Fibroblast of mammary gland (primary cell): ENCODE measurements around the gene MFSD6.
"Not testable (repeated sequence)": the region's sequence is repeated elsewhere in the genome, so short reads cannot be mapped to it uniquely, and the experiment has no call there.

Experiments
- DNase-seq: peaks from one replicate; pipeline ENCODE4 v3.0.0-alpha.2; 2010; ENCODE audit warnings: low read depth
- H3K4me3 ChIP-seq: 2 replicates; pipeline ENCODE4 v1.5.1; 2011; ENCODE audit warnings: low read depth, mild to moderate bottlenecking, low read length, moderate library complexity; ENCODE audit not compliant: control insufficient read depth
- CTCF ChIP-seq: conservative IDR thresholded peaks from 2 replicates; pipeline ENCODE4 v1.5.1; 2011; ENCODE audit warnings: low read depth, low read length, inconsistent platforms; ENCODE audit not compliant: control insufficient read depth, insufficient read depth

MFSD6 gene

GRCh38 chr2:190407662-190408537 lies at the start of gene MFSD6:
TSS of gene MFSD6 (plus strand) at chr2:190408355. CDS start at chr2:190436030, 27,675 bp downstream.
- TF ChIP-seq CTCF, result no peak
- no peak for DNase-seq

GRCh38 chr2:190358655-190359448 lies 49.3 kb upstream of the MFSD6 start:
- H3K4me3 ChIP-seq, DNase-seq: not testable (repeated sequence)

More at GRCh38 chr2:190407662-190408537, at the start of gene MFSD6:
- H3K4me3 ChIP-seq, result peak within 1 kb of the TSS; percentile 37

- no peak for DNase-seq
- TF ChIP-seq CTCF, result no peak
- H3K4me3 ChIP-seq, result no peak overlapping the region
Observed at GRCh38 chr2:190360561-190360960, 47.6 kb upstream of the MFSD6 start.

- no peak overlapping the region for H3K4me3 ChIP-seq
- no peak for TF ChIP-seq CTCF
- no peak for DNase-seq
Observed at GRCh38 chr2:190360965-190361364, 47.2 kb upstream of the MFSD6 start.

- no peak for DNase-seq
- no peak overlapping the region for H3K4me3 ChIP-seq
- no peak for TF ChIP-seq CTCF
Observed at GRCh38 chr2:190361572-190361971, 46.6 kb upstream of the MFSD6 start.

- no peak overlapping the region for H3K4me3 ChIP-seq
- no peak for DNase-seq
- no peak for TF ChIP-seq CTCF
Observed at GRCh38 chr2:190362894-190363293, 45.3 kb upstream of the MFSD6 start.
